Kidney (tissue), 14 donors: Measurements from ENCODE around the gene UBE3D. TPM values are rescaled to one million over a fixed set of nuclear protein-coding genes. Genes with fewer than 3 reads are reported as not detected.

Experiments used
- DNase-seq, 5 donors: peaks; one replicate each; pipeline ENCODE4 v3.0.0-alpha.2; 2013 to 2020
- FAIRE-seq: peaks from 2 replicates; lab custom pipeline; 2012; peaks lifted over from hg19 to GRCh38; lab: Jason Lieb, UNC
- H3K27ac ChIP-seq, 2 donors: one replicate each; pipeline ENCODE4 v1.7.0; 2013; ENCODE audit warnings: low read depth in 2 of 2, low read length in 2 of 2, inconsistent platforms in 1 of 2
- H3K27me3 ChIP-seq: one replicate; pipeline ENCODE4 v1.7.1; 2013; ENCODE audit warnings: low read length, inconsistent platforms; ENCODE audit not compliant: control insufficient read depth, insufficient read depth
- H3K36me3 ChIP-seq, 3 donors: one replicate each; pipeline versions ENCODE4 v1.7.0 to v1.7.1; 2013; ENCODE audit warnings: low read length in 3 of 3, control low read depth in 1 of 3, inconsistent platforms in 1 of 3; ENCODE audit not compliant: insufficient read depth in 3 of 3, control insufficient read depth in 2 of 3
- H3K4me1 ChIP-seq, 3 donors: one replicate each; pipeline versions ENCODE4 v1.7.0 to v1.7.1; 2013; ENCODE audit warnings: low read length in 3 of 3, inconsistent platforms in 1 of 3, low read depth in 1 of 3; ENCODE audit not compliant: control insufficient read depth in 2 of 3, insufficient read depth in 2 of 3
- H3K4me3 ChIP-seq, 3 donors: one replicate each; pipeline versions ENCODE4 v1.7.0 to v1.8.1; 2013; ENCODE audit warnings: low read length in 3 of 3, control low read depth in 1 of 3, inconsistent platforms in 1 of 3
- H3K9ac ChIP-seq, 3 donors: one replicate each; pipeline versions ENCODE4 v1.7.0 to v1.7.1; 2013; ENCODE audit warnings: low read length in 3 of 3, control low read depth in 1 of 3, inconsistent platforms in 1 of 3
- H3K9me3 ChIP-seq, 3 donors: one replicate each; pipeline versions ENCODE4 v1.7.0 to v1.7.1; 2013; ENCODE audit warnings: low read length in 3 of 3, control low read depth in 1 of 3, inconsistent platforms in 1 of 3; ENCODE audit not compliant: control insufficient read depth in 2 of 3, insufficient read depth in 1 of 3
- intact Hi-C: fragments of 100-400 bp; cut with DNase I; formaldehyde crosslinking; loops from one replicate; pipeline ENCODE4 v1.11.1; 2022
- polyA plus RNA-seq: library from polyadenylated mRNA; stranded (reverse); fragments of 350-450 nt; fragmentation: Illumina TruSeq; extraction: RNeasy Lipid Tissue Mini Kit (QIAGEN cat#74804); gene quantifications from one replicate; pipeline ENCODE4 v1.2.3, GENCODE V29; 2014; ENCODE audit warnings: low read depth, low replicate concordance; ENCODE audit not compliant: insufficient read depth
- total RNA-seq: library from RNA; stranded (reverse); fragmentation: NEBNext Ultra II Directional; extraction: Animal tissue kit (Norgen Biotek cat#: 25700); gene quantifications from one replicate; pipeline ENCODE4 v1.2.1, GENCODE V29; 2021
- TF ChIP-seq, protein P1 (sequence below): IDR thresholded peaks from 3 replicates; pipeline ENCODE4 v1.5.1; 2012; ENCODE audit warnings: mild to moderate bottlenecking, moderate library complexity, borderline replicate concordance; ENCODE audit not compliant: insufficient read depth; ENCODE audit errors: extremely low read depth
- donor health status: control.
- donor health status: control.
- donor health status: control.
- donor health status: control.
- donor health status: control.
- donor health status: DM: yes; HTN: yes; CAD: no.
- donor health status: Normal renal cell carcinoma (clear cell type).

Gene UBE3D
- total and polyA plus RNA-seq, 2 donors from 2014 or later, result 4.8 to 6.0 TPM

- DNase-seq (no peak), FAIRE-seq (no peak)
- Histone ChIP-seq H3K9me3 (no peaks in the 10 kb centered on the region), H3K9ac (no peak overlapping the region), H3K27me3 (no peaks in the 10 kb centered on the region), H3K27ac (no peak overlapping the region), H3K4me1 (no peaks in the 10 kb centered on the region), H3K4me3 (no peak overlapping the region), H3K36me3 (no peaks in the 10 kb centered on the region)
- TF ChIP-seq, protein P1, sequence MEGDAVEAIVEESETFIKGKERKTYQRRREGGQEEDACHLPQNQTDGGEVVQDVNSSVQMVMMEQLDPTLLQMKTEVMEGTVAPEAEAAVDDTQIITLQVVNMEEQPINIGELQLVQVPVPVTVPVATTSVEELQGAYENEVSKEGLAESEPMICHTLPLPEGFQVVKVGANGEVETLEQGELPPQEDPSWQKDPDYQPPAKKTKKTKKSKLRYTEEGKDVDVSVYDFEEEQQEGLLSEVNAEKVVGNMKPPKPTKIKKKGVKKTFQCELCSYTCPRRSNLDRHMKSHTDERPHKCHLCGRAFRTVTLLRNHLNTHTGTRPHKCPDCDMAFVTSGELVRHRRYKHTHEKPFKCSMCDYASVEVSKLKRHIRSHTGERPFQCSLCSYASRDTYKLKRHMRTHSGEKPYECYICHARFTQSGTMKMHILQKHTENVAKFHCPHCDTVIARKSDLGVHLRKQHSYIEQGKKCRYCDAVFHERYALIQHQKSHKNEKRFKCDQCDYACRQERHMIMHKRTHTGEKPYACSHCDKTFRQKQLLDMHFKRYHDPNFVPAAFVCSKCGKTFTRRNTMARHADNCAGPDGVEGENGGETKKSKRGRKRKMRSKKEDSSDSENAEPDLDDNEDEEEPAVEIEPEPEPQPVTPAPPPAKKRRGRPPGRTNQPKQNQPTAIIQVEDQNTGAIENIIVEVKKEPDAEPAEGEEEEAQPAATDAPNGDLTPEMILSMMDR, result no peak
- intact Hi-C loops, result no loop called here
Observed at GRCh38 chr6:82963191-82963925, 102.3 kb downstream of the UBE3D start.

GRCh38 chr6:82959385-82959941 lies 106.2 kb downstream of the UBE3D start:
- H3K36me3 ChIP-seq, result no peaks in the 10 kb centered on the region
- H3K27ac ChIP-seq, result no peak overlapping the region
- TF ChIP-seq, protein P1, result no peak
- no peak overlapping the region for H3K9ac ChIP-seq
- no peak overlapping the region for H3K4me3 ChIP-seq
- H3K27me3 ChIP-seq, result no peaks in the 10 kb centered on the region
- no peaks in the 10 kb centered on the region for H3K4me1 ChIP-seq
- intact Hi-C loops, result no loop called here
- H3K9me3 ChIP-seq, result no peaks in the 10 kb centered on the region
- FAIRE-seq (no peak), DNase-seq (peak in 1 of 5 donors; percentile 2)

DNA sequence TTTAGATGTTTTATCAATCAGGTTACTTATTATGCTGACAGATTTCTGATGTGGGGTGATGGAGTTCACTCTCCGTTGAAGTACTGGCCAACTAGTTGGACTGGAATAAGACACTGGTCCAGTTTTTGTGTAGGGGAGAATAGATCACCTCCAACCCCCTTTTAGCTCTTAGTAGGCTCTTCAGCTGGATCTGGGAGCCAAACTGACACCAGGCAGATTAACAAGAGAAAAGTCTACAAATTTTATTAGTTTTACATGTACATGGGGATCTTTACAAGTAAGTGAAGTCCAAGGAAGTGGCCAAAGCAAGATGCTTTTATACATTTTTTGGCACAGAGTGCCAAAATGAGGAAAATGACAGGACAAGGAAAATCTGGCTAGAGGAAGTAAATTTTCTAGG lies 107.1 kb downstream of the UBE3D start:
- no peak overlapping the region for H3K4me3 ChIP-seq
- no peak overlapping the region for H3K9ac ChIP-seq
- H3K27me3 ChIP-seq, result no peaks in the 10 kb centered on the region
- no peaks in the 10 kb centered on the region for H3K4me1 ChIP-seq
- DNase-seq (peak in 1 of 5 donors; percentile 3), FAIRE-seq (no peak)
- intact Hi-C loops, result no loop called here
- H3K36me3 ChIP-seq, result no peaks in the 10 kb centered on the region
- no peak overlapping the region for H3K27ac ChIP-seq
- no peaks in the 10 kb centered on the region for H3K9me3 ChIP-seq
- TF ChIP-seq, protein P1, result no peak
